ENCODE measurements around the gene MRPL10.
A peak's percentile ranks its signal among the peaks of the same experiment; 100 is the strongest.

Gene MRPL10

DNA sequence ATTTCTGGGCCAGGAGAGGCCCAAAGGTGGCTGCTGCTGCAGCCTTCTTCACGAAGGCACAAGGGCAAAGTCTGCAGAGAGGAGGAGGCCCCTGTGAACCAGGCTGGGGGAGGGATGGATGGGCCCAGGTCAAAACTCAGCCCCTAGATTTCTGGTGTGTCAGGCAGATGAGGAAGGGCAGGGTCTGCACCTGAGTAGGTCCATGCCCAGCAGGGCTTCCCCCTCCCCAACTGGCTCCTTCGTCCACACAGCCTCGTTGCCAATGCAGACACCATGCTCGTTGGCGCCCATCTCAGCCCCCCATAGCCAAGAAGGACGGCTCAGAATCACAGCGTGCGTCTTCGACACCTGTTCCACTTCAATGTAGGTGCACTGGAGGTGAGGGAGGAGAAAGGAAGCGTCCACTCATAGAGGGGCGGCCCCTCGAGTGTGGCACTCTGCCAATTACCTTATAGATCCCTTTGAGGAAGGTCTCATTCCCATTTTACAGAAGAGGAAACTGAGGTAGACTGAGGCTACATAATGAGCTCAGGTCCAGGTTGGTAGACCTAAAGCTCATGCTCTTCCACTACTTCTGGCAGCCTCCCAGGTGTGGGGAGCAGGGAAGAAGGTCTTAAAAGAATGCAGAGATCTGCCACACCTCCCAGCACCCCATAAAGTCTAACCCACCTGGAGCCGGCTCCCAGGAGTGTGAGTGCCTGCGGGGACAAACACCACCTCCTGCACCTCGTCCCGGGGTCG, 8.8 kb upstream of the MRPL10 start:
- no peak for DNase-seq (ENCODE audit: low read depth in 1 of 2, low spot score in 1 of 2)

- no peak for DNase-seq (ENCODE audit: low read depth in 1 of 2, low spot score in 1 of 2)
These were observed 7.7 kb upstream of the MRPL10 start for GRCh38 chr17:47839071-47839470.

GRCh38 chr17:47838636-47839035, 7.3 kb upstream of the MRPL10 start:
- no peak for DNase-seq (ENCODE audit: low read depth in 1 of 2, low spot score in 1 of 2)

GRCh38 chr17:47837401-47838039, 6.2 kb upstream of the MRPL10 start:
- DNase-seq (ENCODE audit: low read depth in 1 of 2, low spot score in 1 of 2): no peak

DNA sequence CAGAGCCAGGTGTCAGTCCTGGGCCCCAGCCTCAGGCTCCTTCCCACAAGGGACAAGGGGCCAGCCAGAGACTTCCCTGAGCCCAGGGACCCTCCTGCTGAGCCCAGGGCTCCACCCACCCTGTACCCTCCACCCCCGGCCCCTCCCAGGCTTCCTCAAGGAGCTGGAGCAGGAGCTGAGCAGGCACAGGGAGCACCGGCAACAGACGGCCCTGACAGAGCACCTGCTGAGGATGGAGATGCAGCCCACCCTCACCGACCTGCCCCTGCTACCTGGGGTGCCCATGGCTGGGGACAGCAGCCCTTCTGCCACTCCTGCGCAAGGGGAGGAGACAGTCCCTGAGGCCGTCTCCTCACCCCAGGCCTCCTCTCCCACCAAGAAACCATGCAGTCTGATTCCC, 5.3 kb upstream of the MRPL10 start:
- no peak for DNase-seq (ENCODE audit: low read depth in 1 of 2, low spot score in 1 of 2)

- DNase-seq (ENCODE audit: low read depth in 1 of 2, low spot score in 1 of 2): no peak
These were observed 3.4 kb upstream of the MRPL10 start for GRCh38 chr17:47834756-47835155.

DNA sequence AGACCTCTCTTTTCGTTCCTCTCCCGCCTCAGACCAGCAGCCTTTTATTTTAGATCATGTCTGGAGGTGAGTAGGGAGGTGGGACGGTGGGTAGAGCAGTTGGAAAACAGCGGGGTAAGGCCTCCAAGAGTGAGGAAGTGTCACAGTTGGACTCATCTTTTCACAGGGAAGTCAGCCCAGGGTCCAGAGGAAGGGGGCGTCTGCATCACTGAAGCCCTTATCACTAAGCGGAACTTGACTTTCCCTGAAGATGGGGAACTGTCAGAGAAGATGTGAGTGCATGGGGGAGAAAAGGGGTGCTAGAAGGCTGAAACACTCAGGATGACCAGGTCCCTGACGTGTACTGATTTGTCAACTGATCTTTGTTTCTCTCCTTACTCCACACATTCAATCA, 590 bp upstream of the MRPL10 start:
- DNase-seq (ENCODE audit: low read depth in 1 of 2, low spot score in 1 of 2): no peak

DNA sequence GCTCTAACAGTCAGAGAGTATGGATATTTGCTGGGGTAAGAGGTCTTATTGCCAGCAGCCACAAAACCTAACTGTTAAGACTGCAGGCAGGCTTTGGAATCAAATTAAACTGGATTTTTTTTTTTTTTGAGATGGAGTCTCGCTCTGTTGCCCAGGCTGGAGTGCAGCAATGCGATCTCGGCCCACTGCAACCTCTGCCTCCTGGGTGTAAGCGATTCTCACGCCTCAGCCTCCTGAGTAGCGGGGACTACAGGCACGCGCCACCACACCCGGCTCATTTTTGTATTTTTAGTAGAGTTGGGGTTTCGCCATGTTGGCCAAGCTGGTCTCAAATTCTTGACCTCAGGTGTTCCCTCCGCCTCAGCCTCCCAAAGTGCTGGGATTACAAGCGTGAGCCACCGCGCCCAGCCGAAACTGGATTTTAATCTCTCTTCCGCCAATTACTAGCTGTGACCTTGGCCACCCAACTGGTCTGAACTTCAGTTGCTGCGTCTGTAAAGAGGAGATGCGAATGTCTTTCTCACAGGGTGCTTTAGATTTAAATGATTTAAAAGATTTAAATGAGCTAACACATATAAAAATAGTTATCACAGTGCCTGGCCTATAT, 842 bp downstream of the MRPL10 start:
- DNase-seq (ENCODE audit: low read depth in 1 of 2, low spot score in 1 of 2): no peak

GRCh38 chr17:47829870-47830269, 1.5 kb downstream of the MRPL10 start:
- no peak for DNase-seq (ENCODE audit: low read depth in 1 of 2, low spot score in 1 of 2)

DNA sequence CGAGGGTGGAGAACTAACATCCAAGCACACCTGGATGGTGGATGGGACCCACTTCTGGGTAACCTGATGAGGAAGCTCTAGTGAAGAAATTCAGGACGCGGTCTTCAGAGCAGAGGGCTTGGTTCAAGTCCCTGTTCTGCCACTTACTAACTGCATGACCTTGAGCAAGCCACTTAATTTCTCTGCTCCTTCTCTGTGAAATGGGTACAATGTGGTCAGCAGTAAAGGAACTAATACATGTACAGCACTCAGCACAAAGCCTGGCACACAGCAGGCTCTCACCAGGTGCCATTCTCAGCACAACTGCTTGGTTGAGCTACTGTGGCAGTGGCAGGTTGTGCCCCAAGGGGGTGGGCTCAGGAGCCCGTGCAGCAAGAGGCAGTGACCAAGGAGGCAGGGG, 7.8 kb downstream of the MRPL10 start:
- no peak for DNase-seq (ENCODE audit: low read depth in 1 of 2, low spot score in 1 of 2)

- DNase-seq (ENCODE audit: low read depth in 1 of 2, low spot score in 1 of 2): no peak
These were observed 8.6 kb downstream of the MRPL10 start for GRCh38 chr17:47822785-47823184.

DNA sequence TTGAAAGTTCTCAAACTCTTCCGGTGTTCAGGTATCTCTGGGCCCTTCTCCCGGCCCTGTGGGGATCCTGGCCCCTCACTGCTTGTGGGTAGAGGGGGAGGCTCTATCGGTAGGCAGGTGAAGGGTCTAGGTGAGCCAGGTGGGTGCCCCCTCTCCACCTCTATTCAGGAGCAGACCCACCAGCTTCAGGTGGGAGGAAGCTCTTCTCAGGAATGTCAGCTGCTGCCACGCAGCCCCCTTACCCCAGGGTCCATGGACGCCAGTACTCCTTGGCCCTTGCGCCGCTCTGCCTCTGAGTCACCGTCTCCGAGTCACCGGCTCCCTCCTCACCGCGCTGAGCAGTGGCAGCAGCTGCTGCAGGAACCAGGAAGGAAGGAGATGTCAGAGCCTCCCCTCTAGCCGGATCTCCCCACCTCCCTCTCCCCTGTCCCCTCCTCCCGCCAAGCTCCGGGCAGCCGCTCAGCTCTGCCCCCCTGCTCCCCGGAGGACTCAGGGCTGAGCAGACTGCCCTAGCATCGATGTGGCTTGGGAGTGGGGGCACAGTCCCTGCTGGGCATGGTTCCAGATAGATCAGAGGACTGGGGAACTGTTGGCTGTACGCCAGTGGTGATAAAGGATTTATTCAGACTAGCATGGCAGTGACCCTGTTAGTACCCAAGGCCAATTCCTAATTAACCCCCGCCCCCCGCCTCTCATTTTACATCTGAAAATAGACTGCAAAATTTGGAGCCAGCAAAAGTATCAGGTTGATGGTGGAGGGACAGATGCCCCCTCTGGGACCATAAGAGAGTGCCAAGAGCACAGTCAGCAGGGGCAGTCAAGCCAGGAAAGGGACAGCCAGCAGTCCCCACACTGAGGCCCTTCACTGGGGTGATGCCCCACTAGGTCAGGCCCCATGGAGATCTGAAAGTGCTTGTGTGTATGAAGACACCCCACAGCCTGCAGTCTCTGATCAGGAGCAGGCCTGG, 9.6 kb downstream of the MRPL10 start, which contains the start of gene OSBPL7:
Gene OSBPL7, minus strand, starts transcription at position 371 of the 968 bp plus-strand sequence. CDS start 1,516 bp downstream, outside the sequence.
- DNase-seq (ENCODE audit: low read depth in 1 of 2, low spot score in 1 of 2): peak; percentile 52 to 60

- DNase-seq (ENCODE audit: low read depth in 1 of 2, low spot score in 1 of 2): no peak
These were observed 10.3 kb downstream of the MRPL10 start for GRCh38 chr17:47821031-47821423.

- no peak for DNase-seq (ENCODE audit: low read depth in 1 of 2, low spot score in 1 of 2)
These were observed 11.1 kb downstream of the MRPL10 start for GRCh38 chr17:47820033-47820789.

DNA sequence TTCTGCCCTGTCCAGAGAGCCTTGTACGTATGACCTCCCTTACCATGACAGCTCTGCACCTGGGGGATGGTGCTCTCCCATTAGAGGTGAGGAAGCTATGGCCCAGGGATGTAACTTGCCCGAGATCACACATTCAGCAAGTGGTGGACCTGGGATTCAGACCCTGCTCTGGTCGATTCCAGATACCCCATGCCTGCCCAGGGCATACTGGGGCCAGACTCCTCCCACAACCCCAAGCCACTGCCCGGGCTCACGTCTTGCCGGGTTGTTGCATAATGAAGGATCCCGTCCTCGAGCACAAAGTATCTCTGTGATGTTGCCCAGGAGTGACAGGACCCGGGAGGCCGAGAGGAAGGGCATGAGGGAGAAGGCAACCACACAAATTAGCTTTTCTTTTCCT, 11.9 kb downstream of the MRPL10 start:
- no peak for DNase-seq (ENCODE audit: low read depth in 1 of 2, low spot score in 1 of 2)

GRCh38 chr17:47818002-47818695, 13.2 kb downstream of the MRPL10 start:
- no peak for DNase-seq (ENCODE audit: low read depth in 1 of 2, low spot score in 1 of 2)

DNA sequence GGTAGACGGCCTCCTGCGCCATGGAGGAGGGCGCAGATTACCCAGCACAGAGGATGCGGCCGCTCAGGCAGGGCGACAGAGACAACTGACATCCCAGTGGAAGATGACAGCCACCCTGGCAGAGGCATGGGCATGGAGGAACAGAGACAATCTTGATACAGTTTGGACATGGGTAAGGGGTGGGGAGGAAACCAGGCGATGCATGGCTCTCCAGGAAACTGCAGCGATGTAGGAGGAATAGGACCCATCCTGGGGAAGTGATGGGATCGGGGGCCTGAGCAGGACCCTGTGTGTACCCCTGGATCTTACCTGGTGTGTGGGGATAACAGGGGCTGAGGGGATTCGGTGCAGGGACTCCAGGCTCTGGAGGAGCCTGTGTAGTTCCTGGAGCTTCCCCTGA, 14.4 kb downstream of the MRPL10 start:
- no peak for DNase-seq (ENCODE audit: low read depth in 1 of 2, low spot score in 1 of 2)

DNA sequence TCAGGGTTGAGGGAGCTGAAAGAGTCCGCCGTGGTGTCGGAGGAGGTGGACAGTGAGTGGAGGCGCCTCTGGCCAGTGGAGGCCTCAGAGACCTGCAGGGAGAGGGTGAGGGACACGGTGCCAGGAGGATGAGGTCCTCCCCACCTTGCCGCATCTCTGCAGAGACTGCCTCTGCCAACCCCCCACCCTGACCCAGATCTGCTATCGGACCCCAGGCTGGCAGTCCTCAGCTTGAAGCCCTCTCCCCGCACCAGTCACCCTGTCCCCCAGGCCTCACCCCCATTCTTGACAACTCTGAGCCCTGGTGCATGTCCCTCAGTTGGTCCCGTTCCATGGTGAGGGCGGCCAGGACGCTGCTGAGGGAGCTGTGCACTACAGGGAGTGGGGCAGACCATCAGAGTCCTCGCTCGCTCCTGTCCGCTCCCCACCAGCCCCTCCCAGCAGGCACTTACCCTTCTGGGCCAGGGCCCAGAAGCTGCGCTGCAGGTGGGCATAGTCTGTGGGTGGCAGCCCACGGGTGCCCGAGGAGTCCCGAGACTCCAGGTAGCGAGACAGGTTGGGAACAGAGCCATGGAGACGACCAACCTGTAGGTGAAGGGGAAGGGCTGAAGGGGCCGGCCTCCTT, 15.1 kb downstream of the MRPL10 start:
- DNase-seq (ENCODE audit: low read depth in 1 of 2, low spot score in 1 of 2): no peak

GRCh38 chr17:47815106-47815918, 16.0 kb downstream of the MRPL10 start:
- DNase-seq (ENCODE audit: low read depth in 1 of 2, low spot score in 1 of 2): no peak
